Panc1 (cell line): ENCODE measurements around the gene FBP1.

Experiments used
- CTCF ChIP-seq: fragments of 450-650 bp; IDR thresholded peaks from 2 replicates; pipeline ENCODE4 v1.5.1; 2017; ENCODE audit warnings: mild to moderate bottlenecking
- POLR2AphosphoS5 ChIP-seq: IDR thresholded peaks from 2 replicates; pipeline ENCODE4 v1.6.1; 2012; ENCODE audit warnings: mild to moderate bottlenecking, low read depth, low read length, moderate library complexity
- REST ChIP-seq, 2 experiments: IDR thresholded peaks; 2 replicates each; pipeline ENCODE4 v1.6.1; 2011 to 2012; ENCODE audit warnings: low read depth in 2 of 2, control low read depth in 1 of 2, low read length in 1 of 2, mild to moderate bottlenecking in 1 of 2, moderate library complexity in 1 of 2; ENCODE audit not compliant: insufficient read depth in 1 of 2
- SIN3A ChIP-seq: IDR thresholded peaks from 2 replicates; pipeline ENCODE4 v1.6.1; 2012; ENCODE audit warnings: low read depth, mild to moderate bottlenecking, low read length, moderate library complexity, borderline replicate concordance; ENCODE audit not compliant: insufficient read depth
- TCF7L2 ChIP-seq: IDR thresholded peaks from 2 replicates; pipeline ENCODE4 v1.6.1; 2011; ENCODE audit warnings: mild to moderate bottlenecking, low read depth, low read length, inconsistent platforms

GRCh38 chr9:94606646-94607422, 32.5 kb downstream of the FBP1 start:
- TF ChIP-seq CTCF: no peak
- TF ChIP-seq REST (IDR thresholded peaks at IDR 0.05; ENCODE audit: insufficient read depth in 1 of 2, low read depth in 2 of 2, low read length in 1 of 2): no peak
- TF ChIP-seq POLR2AphosphoS5: no peak
- TF ChIP-seq SIN3A: no peak
- no peak for TF ChIP-seq TCF7L2
